Nephron (organoid): ENCODE data around the gene NDST1.

Experiments used
- H3K27ac Mint-ChIP-seq, 3 experiments: 2 replicates each; pipeline ENCODE4 v1.8.0; 2020; ENCODE audit warnings: mixed read lengths in 3 of 3, mild to moderate bottlenecking in 2 of 3, moderate library complexity in 1 of 3
- H3K27me3 Mint-ChIP-seq: 2 replicates; pipeline ENCODE4 v1.8.0; 2021; ENCODE audit warnings: low read depth, mild to moderate bottlenecking, moderate library complexity, mixed read lengths
- H3K36me3 Mint-ChIP-seq: 2 replicates; pipeline ENCODE4 v1.8.0; 2020; ENCODE audit warnings: low read depth, mixed read lengths
- H3K4me1 Mint-ChIP-seq: 2 replicates; pipeline ENCODE4 v1.8.0; 2020; ENCODE audit warnings: mixed read lengths
- H3K4me3 Mint-ChIP-seq, 3 experiments: 2 replicates each; pipeline ENCODE4 v1.8.0; 2020; ENCODE audit warnings: mild to moderate bottlenecking in 3 of 3, mixed read lengths in 3 of 3, moderate library complexity in 2 of 3
- H3K9me3 Mint-ChIP-seq: 2 replicates; pipeline ENCODE4 v1.8.0; 2020; ENCODE audit warnings: mixed read lengths
- TF ChIP-seq, protein P1 (sequence below), 3 experiments: fragments of 200-600 bp; sonication (generic); IDR thresholded peaks; one replicate each; pipeline ENCODE4 v1.5.0; 2021; ENCODE audit warnings: antibody characterized with exemption in 3 of 3; ENCODE audit not compliant: unreplicated experiment in 3 of 3

Gene NDST1

DNA sequence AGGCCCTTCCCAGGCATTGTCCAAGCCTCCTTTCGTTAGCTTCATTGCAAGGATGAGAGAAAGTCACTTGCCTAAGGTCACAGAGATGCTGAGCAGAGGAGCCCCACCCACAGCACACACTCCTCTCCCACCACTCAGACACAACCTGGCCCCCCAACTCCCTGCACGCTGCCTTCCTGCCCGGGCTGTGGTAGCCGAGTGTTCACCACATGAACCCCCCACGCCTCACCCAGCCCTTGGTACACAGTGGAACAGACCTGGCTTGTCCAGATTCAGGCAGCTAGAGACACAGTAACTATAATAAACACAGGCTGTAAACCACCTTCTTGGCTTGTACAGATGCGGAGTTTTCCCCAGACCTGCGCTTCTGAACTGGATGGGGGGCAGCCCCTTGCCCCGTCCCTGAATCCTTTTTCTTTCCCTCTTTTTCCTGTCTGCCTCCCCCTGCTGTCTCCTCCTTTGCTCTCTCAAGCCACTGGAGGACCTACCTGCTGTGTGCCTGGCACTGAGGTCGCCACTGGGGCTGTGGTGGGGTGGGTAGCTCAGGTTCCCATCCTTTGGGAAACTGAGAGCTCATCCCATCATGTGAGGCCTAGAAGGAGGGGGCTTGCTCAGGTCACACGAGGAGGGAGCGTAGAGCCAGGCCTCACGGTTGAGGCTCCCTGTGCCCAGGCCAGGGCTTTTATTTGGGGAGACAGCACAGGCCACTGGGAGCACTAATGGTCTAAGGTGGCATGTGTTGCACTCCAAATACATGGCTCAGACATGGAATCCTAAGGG, 76.8 kb downstream of the NDST1 start:
- Mint-ChIP-seq H3K4me1 (peaks cover 67% of the 10 kb centered on the region), H3K27ac (peak overlapping the region; percentile 62 to 95 (median 88)), H3K27me3 (no peaks in the 10 kb centered on the region), H3K36me3 (no peaks in the 10 kb centered on the region), H3K9me3 (no peaks in the 10 kb centered on the region), H3K4me3 (no peak overlapping the region)
- TF ChIP-seq, protein P1, sequence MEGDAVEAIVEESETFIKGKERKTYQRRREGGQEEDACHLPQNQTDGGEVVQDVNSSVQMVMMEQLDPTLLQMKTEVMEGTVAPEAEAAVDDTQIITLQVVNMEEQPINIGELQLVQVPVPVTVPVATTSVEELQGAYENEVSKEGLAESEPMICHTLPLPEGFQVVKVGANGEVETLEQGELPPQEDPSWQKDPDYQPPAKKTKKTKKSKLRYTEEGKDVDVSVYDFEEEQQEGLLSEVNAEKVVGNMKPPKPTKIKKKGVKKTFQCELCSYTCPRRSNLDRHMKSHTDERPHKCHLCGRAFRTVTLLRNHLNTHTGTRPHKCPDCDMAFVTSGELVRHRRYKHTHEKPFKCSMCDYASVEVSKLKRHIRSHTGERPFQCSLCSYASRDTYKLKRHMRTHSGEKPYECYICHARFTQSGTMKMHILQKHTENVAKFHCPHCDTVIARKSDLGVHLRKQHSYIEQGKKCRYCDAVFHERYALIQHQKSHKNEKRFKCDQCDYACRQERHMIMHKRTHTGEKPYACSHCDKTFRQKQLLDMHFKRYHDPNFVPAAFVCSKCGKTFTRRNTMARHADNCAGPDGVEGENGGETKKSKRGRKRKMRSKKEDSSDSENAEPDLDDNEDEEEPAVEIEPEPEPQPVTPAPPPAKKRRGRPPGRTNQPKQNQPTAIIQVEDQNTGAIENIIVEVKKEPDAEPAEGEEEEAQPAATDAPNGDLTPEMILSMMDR (IDR thresholded peaks at IDR 0.05; ENCODE audit: unreplicated experiment in 3 of 3): no peak

DNA sequence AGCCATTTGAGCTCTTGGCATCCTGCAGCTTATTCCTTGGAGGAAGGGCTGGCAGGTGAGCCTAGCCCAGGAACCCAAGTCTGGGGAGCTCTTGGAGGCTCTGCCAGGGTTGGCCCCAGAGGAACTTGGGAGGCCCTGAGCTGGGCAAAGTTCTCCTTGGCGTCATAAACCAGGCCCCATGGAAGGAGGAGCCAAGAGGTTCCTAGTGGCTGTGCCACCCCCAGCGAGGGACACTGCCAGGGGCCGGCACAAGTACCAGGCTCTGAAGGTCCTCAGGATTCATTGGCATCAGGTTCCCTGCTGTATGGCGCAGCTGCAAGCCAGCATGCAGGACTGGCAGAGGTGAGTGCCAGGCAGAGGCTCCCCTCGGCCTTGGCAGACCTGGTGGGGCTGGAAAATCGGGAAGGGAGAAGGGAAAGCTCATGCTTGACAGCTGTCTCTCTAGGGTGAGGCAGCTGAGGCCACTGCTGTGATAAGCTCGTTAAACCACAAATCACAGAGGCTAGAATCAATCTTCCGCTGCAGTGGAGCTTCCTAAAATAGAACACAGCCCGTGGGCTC, 77.9 kb downstream of the NDST1 start:
- Mint-ChIP-seq H3K4me1 (peaks cover 70% of the 10 kb centered on the region), H3K36me3 (no peaks in the 10 kb centered on the region), H3K27me3 (no peaks in the 10 kb centered on the region), H3K9me3 (no peaks in the 10 kb centered on the region), H3K4me3 (no peak overlapping the region), H3K27ac (peak overlapping the region in 1 of 3 experiments; percentile 48)
- TF ChIP-seq, protein P1 (IDR thresholded peaks at IDR 0.05; ENCODE audit: unreplicated experiment in 3 of 3): no peak

DNA sequence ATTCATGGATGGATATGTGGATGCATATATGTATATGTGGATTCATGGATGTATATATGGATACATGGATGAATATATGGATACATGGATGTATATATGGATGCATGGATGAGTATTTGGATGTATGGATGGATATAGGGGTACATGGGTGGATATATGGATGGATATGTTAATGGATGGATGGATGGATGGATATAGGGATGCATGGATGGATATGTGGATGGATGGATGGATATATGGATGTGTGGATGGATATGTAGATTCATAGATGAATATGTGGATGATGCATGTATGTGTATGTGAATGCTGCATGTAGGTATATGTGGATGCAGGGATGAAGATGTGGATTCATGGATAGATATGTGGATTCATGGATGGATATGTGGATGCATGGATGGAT, 79.1 kb downstream of the NDST1 start:
- Mint-ChIP-seq H3K27me3 (no peaks in the 10 kb centered on the region), H3K36me3 (no peaks in the 10 kb centered on the region), H3K9me3 (no peaks in the 10 kb centered on the region), H3K4me1 (peaks cover 70% of the 10 kb centered on the region), H3K27ac (no peak overlapping the region), H3K4me3 (no peak overlapping the region)
- TF ChIP-seq, protein P1 (IDR thresholded peaks at IDR 0.05; ENCODE audit: unreplicated experiment in 3 of 3): no peak

DNA sequence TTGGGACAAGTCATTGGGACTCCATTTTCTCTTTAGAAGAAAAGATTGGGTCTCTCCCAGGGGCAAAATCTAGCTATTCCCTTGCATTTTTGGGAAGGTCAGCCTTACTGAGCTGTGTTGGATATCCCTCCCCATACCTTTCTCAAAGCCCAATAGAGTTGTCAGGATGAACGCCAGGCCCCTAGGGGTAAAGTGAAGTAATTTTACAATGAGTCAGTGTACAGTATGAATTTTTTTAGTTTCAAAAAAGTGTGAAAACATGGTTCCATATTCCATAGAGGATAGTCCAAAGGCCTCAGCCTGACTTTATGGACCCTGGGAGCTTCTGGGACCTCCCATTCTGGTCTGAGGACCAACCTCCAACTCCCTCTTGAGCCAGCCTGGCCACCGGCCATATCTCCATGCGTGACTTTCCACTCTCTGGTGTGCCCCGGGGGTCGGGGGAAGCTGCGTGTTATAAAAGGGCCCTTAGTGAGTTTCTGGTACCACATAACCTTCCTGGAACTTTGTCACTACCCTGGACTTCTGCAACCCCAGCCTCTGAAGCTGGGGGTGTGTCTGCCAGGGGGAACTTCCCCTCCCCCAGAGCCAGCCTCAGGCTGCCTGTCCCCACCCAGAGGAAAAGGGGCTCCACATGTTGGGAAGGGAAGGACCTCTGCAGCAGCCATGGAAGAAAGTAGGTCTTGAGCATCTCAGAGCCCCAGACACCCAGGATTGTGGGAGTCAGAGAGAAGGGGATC, 80.1 kb downstream of the NDST1 start:
- peak overlapping the region in 2 of 3 experiments; percentile 37 to 47 for H3K27ac Mint-ChIP-seq
- peaks cover 74% of the 10 kb centered on the region for H3K4me1 Mint-ChIP-seq
- no peak overlapping the region for H3K4me3 Mint-ChIP-seq
- no peaks in the 10 kb centered on the region for H3K9me3 Mint-ChIP-seq
- TF ChIP-seq, protein P1 (IDR thresholded peaks at IDR 0.05; ENCODE audit: unreplicated experiment in 3 of 3): no peak
- no peaks in the 10 kb centered on the region for H3K27me3 Mint-ChIP-seq
- H3K36me3 Mint-ChIP-seq: no peaks in the 10 kb centered on the region

DNA sequence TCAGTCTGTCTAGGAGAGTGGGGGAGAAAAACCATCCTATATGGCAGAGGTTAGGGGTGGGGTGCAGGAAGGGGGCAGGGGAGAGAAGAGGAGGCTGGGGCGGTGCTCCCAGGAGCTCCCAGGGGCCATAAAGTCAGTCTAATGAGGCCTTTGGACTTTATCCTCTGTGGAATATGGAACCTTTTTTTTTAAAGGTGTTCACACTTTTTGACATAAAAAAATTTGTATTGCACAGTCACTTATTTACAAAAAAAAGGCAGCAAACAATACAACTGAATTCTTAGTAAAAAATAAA, 80.6 kb downstream of the NDST1 start:
- Mint-ChIP-seq H3K36me3 (no peaks in the 10 kb centered on the region), H3K4me3 (no peak overlapping the region), H3K9me3 (no peaks in the 10 kb centered on the region), H3K27me3 (no peaks in the 10 kb centered on the region), H3K27ac (peak overlapping the region in 2 of 3 experiments; percentile 37 to 47), H3K4me1 (peaks cover 73% of the 10 kb centered on the region)
- TF ChIP-seq, protein P1 (IDR thresholded peaks at IDR 0.05; ENCODE audit: unreplicated experiment in 3 of 3): no peak
